ENCODE measurements around the gene CEP85L. TPM values are rescaled to one million over a fixed set of nuclear protein-coding genes. Genes with fewer than 3 reads are reported as not detected.

The CEP85L gene
- total and polyA plus RNA-seq, 2 of the 13 experiments (the other 11 are each of a cell fraction or from before 2014, with no cell fraction given), result 0.44 to 1.7 TPM

DNA sequence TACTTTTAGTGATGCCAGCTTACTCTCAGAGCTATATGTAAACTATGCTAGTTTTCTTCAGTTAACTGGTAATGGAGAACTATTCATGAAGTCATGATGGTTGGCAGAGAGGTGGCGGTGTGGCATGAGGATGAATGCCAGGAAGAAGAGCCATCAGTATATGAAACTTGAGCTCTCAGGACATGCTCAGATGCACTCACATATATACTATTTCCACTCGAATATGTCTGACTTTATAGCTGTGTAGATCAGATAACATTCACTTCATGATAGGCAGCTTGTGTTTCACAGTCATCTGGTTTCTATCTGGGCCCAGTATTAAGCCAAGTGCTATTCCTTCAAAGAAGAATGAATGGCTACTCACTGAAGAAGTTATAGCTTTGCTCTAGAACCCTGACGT is 46.2 kb upstream of the CEP85L start:
- intact Hi-C loops (cut with micrococcal nuclease; ENCODE audit: unreplicated experiment) (no loop called here), in situ Hi-C loops (cut with HindIII; ENCODE audit: extremely low pct_ligation_motif_present, low pct_unique_long_range_greater_than_20kb) (no loop called here)
- Histone ChIP-seq H3K36me3 (replicated peaks in 1 of 2; ENCODE audit: control insufficient read depth in 1 of 2, insufficient read depth in 2 of 2, low read length in 2 of 2) (no peaks in the 10 kb centered on the region), H3K9ac (ENCODE audit: insufficient read depth, low read depth, low read length) (no peak overlapping the region), H3K27ac (ENCODE audit: extremely low read length, insufficient read depth, low read length) (no peak overlapping the region), H3K4me3 (replicated peaks in 1 of 3; ENCODE audit: insufficient read depth in 1 of 3, low read depth in 2 of 3, low read length in 3 of 3) (no peak overlapping the region), H3K79me2 (ENCODE audit: insufficient read depth, low read length) (no peaks in the 10 kb centered on the region), H2AFZ (ENCODE audit: low read length) (no peak overlapping the region), H3K4me2 (ENCODE audit: low read depth, low read length) (no peak overlapping the region), H3K27me3 (ENCODE audit: control insufficient read depth in 1 of 2, insufficient read depth in 2 of 2, low read length in 2 of 2) (no peaks in the 10 kb centered on the region; a peak in 1 of 5 replicates), H3K4me1 (ENCODE audit: insufficient read depth, low read length) (no peaks in the 10 kb centered on the region), H3K9me3 (ENCODE audit: low read length) (no peaks in the 10 kb centered on the region), H4K20me1 (ENCODE audit: insufficient read depth, low read length) (no peaks in the 10 kb centered on the region)
- ATAC-seq (no peak), FAIRE-seq (no peak), DNase-seq (ENCODE audit: low spot score) (no peak)
- ChIA-PET POLR2A (no interaction called here), CTCF (ENCODE audit: low intra/inter-chr PET ratio, low total read pairs) (no interaction called here)
- WGBS (ENCODE audit: low lambda C conversion rate), result 1% methylated on average over 3 of the region's 3 CpGs
- BruUV-seq (replicated peaks), result no TSS peak
- TF ChIP-seq ZKSCAN1 (IDR thresholded peaks at IDR 0.05; ENCODE audit: low read length), result no peak
- no peak for TF ChIP-seq SIN3A (IDR thresholded peaks at IDR 0.05; ENCODE audit: borderline replicate concordance, low read depth, low read length)
- TF ChIP-seq ZNF484 (CRISPR knock-in tag; IDR thresholded peaks at IDR 0.05; ENCODE audit: borderline replicate concordance, low read depth), result no peak
- no peak for TF ChIP-seq TBX2 (CRISPR knock-in tag; IDR thresholded peaks at IDR 0.05; ENCODE audit: borderline replicate concordance)
- TF ChIP-seq, protein P1, sequence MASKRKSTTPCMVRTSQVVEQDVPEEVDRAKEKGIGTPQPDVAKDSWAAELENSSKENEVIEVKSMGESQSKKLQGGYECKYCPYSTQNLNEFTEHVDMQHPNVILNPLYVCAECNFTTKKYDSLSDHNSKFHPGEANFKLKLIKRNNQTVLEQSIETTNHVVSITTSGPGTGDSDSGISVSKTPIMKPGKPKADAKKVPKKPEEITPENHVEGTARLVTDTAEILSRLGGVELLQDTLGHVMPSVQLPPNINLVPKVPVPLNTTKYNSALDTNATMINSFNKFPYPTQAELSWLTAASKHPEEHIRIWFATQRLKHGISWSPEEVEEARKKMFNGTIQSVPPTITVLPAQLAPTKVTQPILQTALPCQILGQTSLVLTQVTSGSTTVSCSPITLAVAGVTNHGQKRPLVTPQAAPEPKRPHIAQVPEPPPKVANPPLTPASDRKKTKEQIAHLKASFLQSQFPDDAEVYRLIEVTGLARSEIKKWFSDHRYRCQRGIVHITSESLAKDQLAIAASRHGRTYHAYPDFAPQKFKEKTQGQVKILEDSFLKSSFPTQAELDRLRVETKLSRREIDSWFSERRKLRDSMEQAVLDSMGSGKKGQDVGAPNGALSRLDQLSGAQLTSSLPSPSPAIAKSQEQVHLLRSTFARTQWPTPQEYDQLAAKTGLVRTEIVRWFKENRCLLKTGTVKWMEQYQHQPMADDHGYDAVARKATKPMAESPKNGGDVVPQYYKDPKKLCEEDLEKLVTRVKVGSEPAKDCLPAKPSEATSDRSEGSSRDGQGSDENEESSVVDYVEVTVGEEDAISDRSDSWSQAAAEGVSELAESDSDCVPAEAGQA (IDR thresholded peaks at IDR 0.05; ENCODE audit: low read depth), result no peak
- TF ChIP-seq, protein P1 (CRISPR knock-in tag; IDR thresholded peaks at IDR 0.05; ENCODE audit: borderline replicate concordance), result no peak
- TF ChIP-seq ZNF782 (CRISPR knock-in tag; IDR thresholded peaks at IDR 0.05; ENCODE audit: borderline replicate concordance), result no peak
- no peak for TF ChIP-seq ZNF337 (CRISPR knock-in tag; IDR thresholded peaks at IDR 0.05; ENCODE audit: borderline replicate concordance, low read depth)
- TF ChIP-seq, protein P2, sequence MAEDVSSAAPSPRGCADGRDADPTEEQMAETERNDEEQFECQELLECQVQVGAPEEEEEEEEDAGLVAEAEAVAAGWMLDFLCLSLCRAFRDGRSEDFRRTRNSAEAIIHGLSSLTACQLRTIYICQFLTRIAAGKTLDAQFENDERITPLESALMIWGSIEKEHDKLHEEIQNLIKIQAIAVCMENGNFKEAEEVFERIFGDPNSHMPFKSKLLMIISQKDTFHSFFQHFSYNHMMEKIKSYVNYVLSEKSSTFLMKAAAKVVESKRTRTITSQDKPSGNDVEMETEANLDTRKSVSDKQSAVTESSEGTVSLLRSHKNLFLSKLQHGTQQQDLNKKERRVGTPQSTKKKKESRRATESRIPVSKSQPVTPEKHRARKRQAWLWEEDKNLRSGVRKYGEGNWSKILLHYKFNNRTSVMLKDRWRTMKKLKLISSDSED (CRISPR knock-in tag; IDR thresholded peaks at IDR 0.05), result no peak

Measured in HepG2 (cell line).